Cardiac muscle cell (in vitro differentiated cells and primary cell): Measurements from ENCODE around the gene UBE2F. TPM values are rescaled to one million over a fixed set of nuclear protein-coding genes. Genes with fewer than 3 reads are reported as not detected.

Source experiments
- DNase-seq, 2 donors: peaks; one replicate each; pipeline versions ENCODE4 v3.0.0 to v3.0.0-alpha.2; 2010 to 2017; ENCODE audit warnings: low read depth in 1 of 2, low spot score in 1 of 2
- H3K27ac ChIP-seq: fragments of 200-600 bp; sonication (generic); 2 replicates; pipeline ENCODE4 v1.5.1; 2016
- H3K27me3 ChIP-seq: fragments of 200-600 bp; sonication (generic); 2 replicates; pipeline ENCODE4 v1.6.0; 2016; ENCODE audit warnings: control low read depth
- H3K36me3 ChIP-seq: fragments of 200-600 bp; sonication (generic); 2 replicates; pipeline ENCODE4 v1.5.1; 2016; ENCODE audit warnings: control low read depth
- H3K4me1 ChIP-seq: fragments of 200-600 bp; sonication (generic); 2 replicates; pipeline ENCODE4 v1.8.1; 2017; ENCODE audit warnings: low read depth, mild to moderate bottlenecking, mixed run types
- H3K4me3 ChIP-seq: fragments of 200-600 bp; sonication (generic); 2 replicates; pipeline ENCODE4 v1.5.1; 2016; ENCODE audit warnings: mild to moderate bottlenecking
- H3K9me3 ChIP-seq: fragments of 200-600 bp; sonication (generic); 2 replicates; pipeline ENCODE4 v1.5.1; 2017; ENCODE audit warnings: low read depth, mild to moderate bottlenecking, control low read depth
- polyA plus RNA-seq: library from polyadenylated mRNA; unstranded; fragments of >200 nt; fragmentation: Nextera tagmentation; extraction: Ambion mirVana; gene quantifications from 2 replicates; pipeline ENCODE4 v1.2.1, GENCODE V29; 2016
- total RNA-seq: library from RNA; depleted of rRNA; stranded (reverse); fragments of >200 nt; gene quantifications from 2 replicates; pipeline ENCODE4 v1.2.3, GENCODE V29; 2016
- TF ChIP-seq, protein P1 (sequence below): IDR thresholded peaks from 2 replicates; pipeline ENCODE4 v1.5.1; 2012; ENCODE audit warnings: low read depth, mild to moderate bottlenecking, low read length

Gene UBE2F
- total and polyA plus RNA-seq, 2 experiments from 2014 or later, result 35.1 to 66.2 TPM

DNA sequence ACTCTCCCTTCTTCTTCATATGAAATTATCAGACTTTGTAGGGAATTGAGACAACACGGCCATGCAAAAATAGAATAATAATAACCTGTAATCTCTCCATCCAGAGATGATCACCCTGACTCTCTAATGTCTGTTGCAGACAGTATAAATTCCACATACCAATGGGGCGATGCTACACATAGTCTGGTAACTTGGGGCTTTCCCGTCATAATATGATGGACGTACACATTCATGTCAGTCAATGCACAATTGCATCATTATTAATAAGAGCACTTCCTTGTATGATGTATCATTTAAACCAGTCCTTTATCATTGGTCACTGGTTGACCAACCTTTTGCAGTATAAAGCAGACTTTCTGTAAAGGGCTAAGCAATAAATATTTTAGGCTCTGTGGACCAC is 54.5 kb downstream of the UBE2F start:
- DNase-seq, result no peak
- no peak overlapping the region for H3K27ac ChIP-seq
- TF ChIP-seq, protein P1, sequence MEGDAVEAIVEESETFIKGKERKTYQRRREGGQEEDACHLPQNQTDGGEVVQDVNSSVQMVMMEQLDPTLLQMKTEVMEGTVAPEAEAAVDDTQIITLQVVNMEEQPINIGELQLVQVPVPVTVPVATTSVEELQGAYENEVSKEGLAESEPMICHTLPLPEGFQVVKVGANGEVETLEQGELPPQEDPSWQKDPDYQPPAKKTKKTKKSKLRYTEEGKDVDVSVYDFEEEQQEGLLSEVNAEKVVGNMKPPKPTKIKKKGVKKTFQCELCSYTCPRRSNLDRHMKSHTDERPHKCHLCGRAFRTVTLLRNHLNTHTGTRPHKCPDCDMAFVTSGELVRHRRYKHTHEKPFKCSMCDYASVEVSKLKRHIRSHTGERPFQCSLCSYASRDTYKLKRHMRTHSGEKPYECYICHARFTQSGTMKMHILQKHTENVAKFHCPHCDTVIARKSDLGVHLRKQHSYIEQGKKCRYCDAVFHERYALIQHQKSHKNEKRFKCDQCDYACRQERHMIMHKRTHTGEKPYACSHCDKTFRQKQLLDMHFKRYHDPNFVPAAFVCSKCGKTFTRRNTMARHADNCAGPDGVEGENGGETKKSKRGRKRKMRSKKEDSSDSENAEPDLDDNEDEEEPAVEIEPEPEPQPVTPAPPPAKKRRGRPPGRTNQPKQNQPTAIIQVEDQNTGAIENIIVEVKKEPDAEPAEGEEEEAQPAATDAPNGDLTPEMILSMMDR, result no peak

DNA sequence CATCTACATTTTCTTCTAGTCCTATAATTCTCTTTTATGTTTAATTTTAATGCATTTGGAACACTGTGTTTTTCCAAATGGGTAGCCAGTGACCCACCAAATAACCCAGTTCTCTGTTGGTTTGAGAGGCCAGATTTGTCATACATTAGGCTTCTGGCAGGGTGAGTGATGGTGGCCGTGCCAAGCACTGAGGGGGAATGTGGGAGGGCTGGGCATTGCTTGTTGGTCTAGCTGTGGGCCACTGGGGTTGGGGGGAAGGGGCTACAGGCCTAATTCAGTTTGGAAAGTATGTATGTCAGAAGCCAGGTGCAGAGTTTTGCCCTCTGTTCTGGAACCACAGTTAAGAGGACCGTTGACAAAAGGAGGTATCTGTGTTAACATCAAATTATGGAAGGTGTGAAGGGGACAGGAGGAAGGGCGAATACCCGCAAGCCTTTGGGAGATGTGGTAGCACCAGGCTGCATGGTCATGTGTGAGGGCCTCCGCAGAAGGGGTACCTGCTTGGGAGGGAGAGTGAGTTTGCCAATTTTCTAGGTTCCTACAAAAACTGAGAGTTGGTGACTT is 55.9 kb downstream of the UBE2F start:
- TF ChIP-seq, protein P1, result no peak
- H3K4me1 ChIP-seq, result no peaks in the 10 kb centered on the region
- H3K9me3 ChIP-seq, result no peaks in the 10 kb centered on the region
- no peak for DNase-seq
- no peaks in the 10 kb centered on the region for H3K36me3 ChIP-seq
- H3K4me3 ChIP-seq, result no peak overlapping the region
- H3K27ac ChIP-seq, result no peak overlapping the region
- H3K27me3 ChIP-seq, result no peaks in the 10 kb centered on the region

More for the DNA sequence above, 54.5 kb downstream of the UBE2F start:
- Histone ChIP-seq H3K36me3 (no peaks in the 10 kb centered on the region), H3K4me1 (no peaks in the 10 kb centered on the region), H3K9me3 (no peaks in the 10 kb centered on the region), H3K27me3 (no peaks in the 10 kb centered on the region), H3K4me3 (no peak overlapping the region)

DNA sequence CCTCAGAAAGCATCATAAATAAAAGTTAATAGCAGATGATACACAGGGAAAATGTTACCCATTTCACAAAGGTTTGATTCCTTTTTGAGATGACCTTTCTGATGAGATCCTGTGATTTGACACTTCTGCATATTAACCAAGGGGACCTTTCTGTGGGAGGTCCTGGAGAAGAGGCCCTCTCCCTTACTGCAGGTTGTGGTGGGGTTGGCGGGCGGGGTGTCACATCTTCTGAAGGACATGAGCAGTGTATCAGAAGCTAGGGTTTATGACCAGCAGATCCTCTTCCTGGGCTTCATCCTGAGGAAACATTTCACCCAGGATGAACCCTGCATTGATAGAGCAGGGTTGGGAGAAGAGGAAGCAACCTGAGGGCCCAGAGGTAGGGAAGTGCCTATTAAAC is 56.8 kb downstream of the UBE2F start:
- no peak overlapping the region for H3K4me3 ChIP-seq
- H3K9me3 ChIP-seq, result no peaks in the 10 kb centered on the region
- H3K27me3 ChIP-seq, result no peaks in the 10 kb centered on the region
- no peak for DNase-seq
- H3K4me1 ChIP-seq, result no peaks in the 10 kb centered on the region
- no peak overlapping the region for H3K27ac ChIP-seq
- TF ChIP-seq, protein P1, result no peak
- no peaks in the 10 kb centered on the region for H3K36me3 ChIP-seq

DNA sequence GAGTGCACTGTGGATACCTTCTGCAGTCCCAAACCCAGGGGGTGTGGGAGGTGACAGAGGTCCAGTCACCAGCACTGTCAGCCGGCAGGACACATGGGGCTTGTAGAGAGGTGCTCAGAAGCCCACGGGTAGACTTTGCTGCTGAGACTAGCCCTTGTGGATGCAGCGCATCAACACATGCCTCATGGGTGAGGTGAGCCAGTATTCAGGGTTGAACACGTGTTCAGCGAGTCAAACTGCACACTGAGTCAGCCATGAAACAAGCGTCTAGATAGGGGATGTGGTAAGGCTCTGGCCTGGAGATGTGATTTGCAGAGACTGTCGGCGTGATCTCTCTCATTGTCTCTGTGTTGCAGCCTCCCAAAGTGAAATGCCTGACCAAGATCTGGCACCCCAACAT is 58.2 kb downstream of the UBE2F start:
- Histone ChIP-seq H3K4me3 (no peak overlapping the region), H3K4me1 (no peaks in the 10 kb centered on the region), H3K9me3 (no peaks in the 10 kb centered on the region), H3K27me3 (no peaks in the 10 kb centered on the region), H3K27ac (no peak overlapping the region), H3K36me3 (peaks cover 5% of the 10 kb centered on the region)
- TF ChIP-seq, protein P1, result no peak
- DNase-seq, result peak in 1 of 2 donors; percentile 36

DNA sequence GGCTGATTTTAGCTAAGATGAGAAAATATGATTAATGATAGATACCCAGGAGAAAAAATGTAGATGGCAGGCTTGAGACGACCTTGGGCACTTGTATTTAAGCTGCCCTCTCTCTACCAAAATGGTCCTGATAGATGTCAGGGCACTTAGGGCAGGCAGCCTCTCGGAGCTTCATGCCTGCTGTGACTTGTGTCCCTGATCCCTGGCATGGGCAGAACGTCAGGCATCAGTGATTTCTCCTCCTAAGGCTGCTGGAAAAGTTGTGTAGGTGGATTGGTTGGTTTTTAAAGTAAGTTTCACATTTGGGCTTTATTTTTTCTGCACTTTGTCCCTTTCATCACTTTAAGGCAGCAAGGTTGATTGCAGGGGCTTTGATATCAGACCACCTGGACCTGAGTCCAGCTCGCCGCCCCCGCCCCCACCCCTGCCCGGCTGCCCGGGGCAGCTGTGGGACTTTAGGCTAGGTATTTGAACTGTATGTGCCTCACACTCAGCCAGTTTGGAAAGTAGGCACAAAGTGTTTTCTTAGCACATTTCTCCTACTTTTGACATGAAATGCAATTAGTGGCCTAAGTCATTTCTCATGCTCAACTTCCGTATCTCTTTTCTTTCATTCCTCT is 59.0 kb downstream of the UBE2F start:
- no peaks in the 10 kb centered on the region for H3K4me1 ChIP-seq
- TF ChIP-seq, protein P1, result no peak
- H3K9me3 ChIP-seq, result no peaks in the 10 kb centered on the region
- no peak overlapping the region for H3K4me3 ChIP-seq
- H3K27ac ChIP-seq, result no peak overlapping the region
- H3K36me3 ChIP-seq, result peaks cover 8% of the 10 kb centered on the region
- no peak for DNase-seq
- H3K27me3 ChIP-seq, result no peaks in the 10 kb centered on the region
